ENCODE data around the gene ZNF311. TPM values are rescaled to one million over a fixed set of nuclear protein-coding genes. Genes with fewer than 3 reads are reported as not detected.

The ZNF311 gene
- total and polyA plus RNA-seq, 2 of the 13 experiments (the other 11 are each of a cell fraction or from before 2014, with no cell fraction given) = not detected

DNA sequence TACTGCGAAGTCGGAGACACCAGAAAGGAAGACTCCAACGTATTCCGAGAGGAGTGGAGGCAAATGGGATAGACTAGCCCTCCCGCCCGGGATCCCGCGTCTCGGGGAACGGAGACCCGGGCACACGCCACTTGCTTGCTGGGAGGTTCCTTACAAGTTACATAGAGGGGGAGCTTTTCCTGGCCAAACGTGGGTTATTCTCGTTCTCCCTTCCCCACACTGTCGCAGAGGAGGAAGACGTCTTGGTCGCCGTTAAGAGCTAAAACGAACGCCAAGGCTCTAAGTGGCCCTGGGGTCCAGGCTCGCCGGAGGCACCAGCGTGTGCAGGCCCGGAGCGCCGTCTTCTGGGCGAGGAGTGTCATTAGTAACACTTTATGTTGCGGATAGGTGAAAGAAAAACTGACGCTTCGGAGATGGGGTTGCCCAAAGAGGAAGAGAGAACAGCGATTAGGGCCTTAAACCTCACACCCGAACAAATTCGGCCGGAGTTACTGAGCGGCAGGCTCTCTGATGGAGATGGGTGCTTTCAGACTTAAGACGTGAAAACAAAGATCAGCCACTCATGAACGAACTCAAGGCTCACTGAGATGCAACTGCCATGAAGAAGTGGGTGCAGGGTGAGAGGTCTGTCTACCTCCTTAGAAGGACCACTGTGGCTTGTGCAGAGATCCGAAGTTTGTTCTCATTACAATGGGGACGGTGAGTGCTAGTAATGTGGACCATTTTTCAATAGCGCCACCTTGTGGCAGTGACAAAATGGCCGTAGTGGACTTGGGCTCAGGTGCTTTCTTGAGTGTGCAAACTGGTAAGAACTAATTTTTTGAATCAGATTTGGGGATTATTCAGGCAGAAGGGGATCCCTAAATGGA lies 11.7 kb upstream of the ZNF311 start (continued):
- TF ChIP-seq, protein P1, sequence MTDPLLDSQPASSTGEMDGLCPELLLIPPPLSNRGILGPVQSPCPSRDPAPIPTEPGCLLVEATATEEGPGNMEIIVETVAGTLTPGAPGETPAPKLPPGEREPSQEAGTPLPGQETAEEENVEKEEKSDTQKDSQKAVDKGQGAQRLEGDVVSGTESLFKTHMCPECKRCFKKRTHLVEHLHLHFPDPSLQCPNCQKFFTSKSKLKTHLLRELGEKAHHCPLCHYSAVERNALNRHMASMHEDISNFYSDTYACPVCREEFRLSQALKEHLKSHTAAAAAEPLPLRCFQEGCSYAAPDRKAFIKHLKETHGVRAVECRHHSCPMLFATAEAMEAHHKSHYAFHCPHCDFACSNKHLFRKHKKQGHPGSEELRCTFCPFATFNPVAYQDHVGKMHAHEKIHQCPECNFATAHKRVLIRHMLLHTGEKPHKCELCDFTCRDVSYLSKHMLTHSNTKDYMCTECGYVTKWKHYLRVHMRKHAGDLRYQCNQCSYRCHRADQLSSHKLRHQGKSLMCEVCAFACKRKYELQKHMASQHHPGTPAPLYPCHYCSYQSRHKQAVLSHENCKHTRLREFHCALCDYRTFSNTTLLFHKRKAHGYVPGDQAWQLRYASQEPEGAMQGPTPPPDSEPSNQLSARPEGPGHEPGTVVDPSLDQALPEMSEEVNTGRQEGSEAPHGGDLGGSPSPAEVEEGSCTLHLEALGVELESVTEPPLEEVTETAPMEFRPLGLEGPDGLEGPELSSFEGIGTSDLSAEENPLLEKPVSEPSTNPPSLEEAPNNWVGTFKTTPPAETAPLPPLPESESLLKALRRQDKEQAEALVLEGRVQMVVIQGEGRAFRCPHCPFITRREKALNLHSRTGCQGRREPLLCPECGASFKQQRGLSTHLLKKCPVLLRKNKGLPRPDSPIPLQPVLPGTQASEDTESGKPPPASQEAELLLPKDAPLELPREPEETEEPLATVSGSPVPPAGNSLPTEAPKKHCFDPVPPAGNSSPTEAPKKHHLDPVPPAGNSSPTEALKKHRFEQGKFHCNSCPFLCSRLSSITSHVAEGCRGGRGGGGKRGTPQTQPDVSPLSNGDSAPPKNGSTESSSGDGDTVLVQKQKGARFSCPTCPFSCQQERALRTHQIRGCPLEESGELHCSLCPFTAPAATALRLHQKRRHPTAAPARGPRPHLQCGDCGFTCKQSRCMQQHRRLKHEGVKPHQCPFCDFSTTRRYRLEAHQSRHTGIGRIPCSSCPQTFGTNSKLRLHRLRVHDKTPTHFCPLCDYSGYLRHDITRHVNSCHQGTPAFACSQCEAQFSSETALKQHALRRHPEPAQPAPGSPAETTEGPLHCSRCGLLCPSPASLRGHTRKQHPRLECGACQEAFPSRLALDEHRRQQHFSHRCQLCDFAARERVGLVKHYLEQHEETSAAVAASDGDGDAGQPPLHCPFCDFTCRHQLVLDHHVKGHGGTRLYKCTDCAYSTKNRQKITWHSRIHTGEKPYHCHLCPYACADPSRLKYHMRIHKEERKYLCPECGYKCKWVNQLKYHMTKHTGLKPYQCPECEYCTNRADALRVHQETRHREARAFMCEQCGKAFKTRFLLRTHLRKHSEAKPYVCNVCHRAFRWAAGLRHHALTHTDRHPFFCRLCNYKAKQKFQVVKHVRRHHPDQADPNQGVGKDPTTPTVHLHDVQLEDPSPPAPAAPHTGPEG (CRISPR knock-in tag; IDR thresholded peaks at IDR 0.05) = peak; percentile 71; the same call in 1 of the 2 replicates
- TF ChIP-seq, protein P2, sequence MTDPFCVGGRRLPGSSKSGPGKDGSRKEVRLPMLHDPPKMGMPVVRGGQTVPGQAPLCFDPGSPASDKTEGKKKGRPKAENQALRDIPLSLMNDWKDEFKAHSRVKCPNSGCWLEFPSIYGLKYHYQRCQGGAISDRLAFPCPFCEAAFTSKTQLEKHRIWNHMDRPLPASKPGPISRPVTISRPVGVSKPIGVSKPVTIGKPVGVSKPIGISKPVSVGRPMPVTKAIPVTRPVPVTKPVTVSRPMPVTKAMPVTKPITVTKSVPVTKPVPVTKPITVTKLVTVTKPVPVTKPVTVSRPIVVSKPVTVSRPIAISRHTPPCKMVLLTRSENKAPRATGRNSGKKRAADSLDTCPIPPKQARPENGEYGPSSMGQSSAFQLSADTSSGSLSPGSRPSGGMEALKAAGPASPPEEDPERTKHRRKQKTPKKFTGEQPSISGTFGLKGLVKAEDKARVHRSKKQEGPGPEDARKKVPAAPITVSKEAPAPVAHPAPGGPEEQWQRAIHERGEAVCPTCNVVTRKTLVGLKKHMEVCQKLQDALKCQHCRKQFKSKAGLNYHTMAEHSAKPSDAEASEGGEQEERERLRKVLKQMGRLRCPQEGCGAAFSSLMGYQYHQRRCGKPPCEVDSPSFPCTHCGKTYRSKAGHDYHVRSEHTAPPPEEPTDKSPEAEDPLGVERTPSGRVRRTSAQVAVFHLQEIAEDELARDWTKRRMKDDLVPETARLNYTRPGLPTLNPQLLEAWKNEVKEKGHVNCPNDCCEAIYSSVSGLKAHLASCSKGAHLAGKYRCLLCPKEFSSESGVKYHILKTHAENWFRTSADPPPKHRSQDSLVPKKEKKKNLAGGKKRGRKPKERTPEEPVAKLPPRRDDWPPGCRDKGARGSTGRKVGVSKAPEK (CRISPR knock-in tag; IDR thresholded peaks at IDR 0.05; ENCODE audit: borderline replicate concordance) = peak; percentile 99; the same call in 1 of the 2 replicates
- no peak for TF ChIP-seq BHLHE40 (IDR thresholded peaks at IDR 0.05; ENCODE audit: low read length)
- no peak for TF ChIP-seq POLR2AphosphoS5 (IDR thresholded peaks at IDR 0.05; ENCODE audit: low read depth, low read length)
- TF ChIP-seq GZF1 (CRISPR knock-in tag; IDR thresholded peaks at IDR 0.05) = no peak
- peak; percentile 93 for TF ChIP-seq ZNF781 (CRISPR knock-in tag; IDR thresholded peaks at IDR 0.05; ENCODE audit: borderline replicate concordance, not compliant biosample characterization)
- TF ChIP-seq ZMAT3 (CRISPR knock-in tag; conservative IDR thresholded peaks at IDR 0.05) = no peak; the same call in 1 of the 2 replicates
- TF ChIP-seq, protein P3, sequence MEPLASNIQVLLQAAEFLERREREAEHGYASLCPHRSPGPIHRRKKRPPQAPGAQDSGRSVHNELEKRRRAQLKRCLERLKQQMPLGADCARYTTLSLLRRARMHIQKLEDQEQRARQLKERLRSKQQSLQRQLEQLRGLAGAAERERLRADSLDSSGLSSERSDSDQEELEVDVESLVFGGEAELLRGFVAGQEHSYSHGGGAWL (CRISPR knock-in tag; IDR thresholded peaks at IDR 0.05) = peak; percentile 62; the same call in 1 of the 2 replicates
- TF ChIP-seq, protein P4, sequence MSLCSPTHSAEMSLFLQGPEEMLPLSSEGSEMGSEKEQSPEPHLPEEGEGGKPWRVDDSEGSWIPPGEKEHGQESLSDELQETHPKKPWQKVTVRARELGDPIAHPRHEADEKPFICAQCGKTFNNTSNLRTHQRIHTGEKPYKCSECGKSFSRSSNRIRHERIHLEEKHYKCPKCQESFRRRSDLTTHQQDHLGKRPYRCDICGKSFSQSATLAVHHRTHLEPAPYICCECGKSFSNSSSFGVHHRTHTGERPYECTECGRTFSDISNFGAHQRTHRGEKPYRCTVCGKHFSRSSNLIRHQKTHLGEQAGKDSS (CRISPR knock-in tag; IDR thresholded peaks at IDR 0.05; ENCODE audit: borderline replicate concordance, low read depth) = no peak; the same call in 1 of the 2 replicates
- TF ChIP-seq JDP2 (CRISPR knock-in tag; IDR thresholded peaks at IDR 0.05; ENCODE audit: borderline replicate concordance) = no peak
- TF ChIP-seq HNF4G (IDR thresholded peaks at IDR 0.05; ENCODE audit: borderline replicate concordance, low read depth, low read length) = no peak
- TF ChIP-seq HNF4G (CRISPR knock-in tag; IDR thresholded peaks at IDR 0.05; ENCODE audit: borderline replicate concordance, low read depth) = 0 out of 2 replicates have a peak, but pooled peaks have one; percentile 38
- TF ChIP-seq MAFK (conservative IDR thresholded peaks at IDR 0.05 in 1 of 2, IDR thresholded peaks at IDR 0.05 in 1 of 2; ENCODE audit: low read length in 2 of 2) = no peak
- TF ChIP-seq, protein P5, sequence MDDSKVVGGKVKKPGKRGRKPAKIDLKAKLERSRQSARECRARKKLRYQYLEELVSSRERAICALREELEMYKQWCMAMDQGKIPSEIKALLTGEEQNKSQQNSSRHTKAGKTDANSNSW (CRISPR knock-in tag; IDR thresholded peaks at IDR 0.05; ENCODE audit: borderline replicate concordance) = 0 out of 2 replicates have a peak, but pooled peaks have one; percentile 69
- TF ChIP-seq PHF20 (CRISPR knock-in tag; IDR thresholded peaks at IDR 0.05) = no peak
- TF ChIP-seq, protein P6, sequence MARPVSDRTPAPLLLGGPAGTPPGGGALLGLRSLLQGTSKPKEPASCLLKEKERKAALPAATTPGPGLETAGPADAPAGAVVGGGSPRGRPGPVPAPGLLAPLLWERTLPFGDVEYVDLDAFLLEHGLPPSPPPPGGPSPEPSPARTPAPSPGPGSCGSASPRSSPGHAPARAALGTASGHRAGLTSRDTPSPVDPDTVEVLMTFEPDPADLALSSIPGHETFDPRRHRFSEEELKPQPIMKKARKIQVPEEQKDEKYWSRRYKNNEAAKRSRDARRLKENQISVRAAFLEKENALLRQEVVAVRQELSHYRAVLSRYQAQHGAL (CRISPR knock-in tag; IDR thresholded peaks at IDR 0.05; ENCODE audit: not compliant biosample characterization) = no peak
